HG02870 (cell line): ENCODE measurements around the gene SNCB.
A peak's percentile ranks its signal among the peaks of the same experiment; 100 is the strongest.

Experiments
- ATAC-seq: cut with Tn5 transposase; IDR thresholded peaks from one replicate; pipeline ENCODE4 v1.9.1; 2021; ENCODE audit warnings: mild to moderate bottlenecking, moderate library complexity; ENCODE audit not compliant: unreplicated experiment

SNCB gene

DNA sequence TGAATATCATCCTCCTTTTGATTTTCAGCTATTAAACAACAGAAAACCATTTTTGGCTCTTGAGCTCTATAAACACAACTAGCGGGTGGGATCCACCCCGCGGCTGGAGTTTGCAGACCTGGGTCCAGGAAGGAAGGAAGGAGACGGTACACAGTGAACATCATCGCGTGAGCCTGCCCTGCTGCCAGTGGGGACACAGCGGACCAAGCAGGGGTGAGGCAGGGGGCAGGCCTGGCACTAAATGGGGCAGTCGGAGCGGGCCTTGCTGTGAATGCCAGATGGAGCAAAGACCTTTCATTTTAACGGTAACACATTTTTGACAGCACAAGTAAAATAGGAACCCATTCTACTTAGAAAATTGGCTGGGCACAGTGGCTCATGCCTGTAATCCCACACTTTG lies 31.3 kb upstream of the SNCB start:
- no peak for ATAC-seq

DNA sequence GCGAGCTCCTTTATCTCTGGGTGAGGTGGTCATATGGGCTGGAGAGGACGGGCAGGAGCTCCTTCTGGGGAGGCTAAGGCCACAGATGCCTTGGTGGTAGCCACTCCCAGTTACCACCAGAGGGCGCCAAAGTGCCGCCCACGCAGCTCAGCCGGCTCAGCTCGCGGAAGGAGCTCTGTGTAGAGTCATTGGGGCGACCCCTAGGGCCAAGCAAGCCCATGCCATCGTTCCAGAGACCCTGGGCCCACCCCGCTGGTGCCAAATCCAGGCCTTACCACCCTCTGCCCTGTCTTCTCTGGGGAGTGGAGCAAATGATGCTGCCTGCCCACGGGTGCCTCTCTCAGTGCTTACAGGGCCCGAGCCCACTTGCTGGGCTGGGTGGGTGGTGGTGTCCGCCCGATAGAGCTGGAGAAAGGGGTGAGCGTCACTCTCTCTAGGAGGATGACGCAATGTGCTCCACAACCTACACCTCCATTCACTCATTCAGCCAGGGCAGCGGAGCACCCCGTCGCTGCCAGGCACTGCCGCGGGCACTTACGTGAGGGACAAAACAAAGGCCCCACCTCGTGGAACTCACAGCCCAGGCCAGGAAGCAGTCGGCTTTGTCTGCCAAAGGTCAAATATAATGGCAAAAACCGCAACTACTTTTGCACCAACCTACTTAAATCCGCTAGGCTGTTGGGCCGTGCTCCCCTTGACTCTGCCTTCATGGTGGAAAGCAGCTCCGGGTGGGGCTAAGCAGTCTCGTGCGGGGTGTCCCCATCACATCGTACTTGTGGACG lies 30.7 kb upstream of the SNCB start:
- peak; percentile 56 for ATAC-seq

DNA sequence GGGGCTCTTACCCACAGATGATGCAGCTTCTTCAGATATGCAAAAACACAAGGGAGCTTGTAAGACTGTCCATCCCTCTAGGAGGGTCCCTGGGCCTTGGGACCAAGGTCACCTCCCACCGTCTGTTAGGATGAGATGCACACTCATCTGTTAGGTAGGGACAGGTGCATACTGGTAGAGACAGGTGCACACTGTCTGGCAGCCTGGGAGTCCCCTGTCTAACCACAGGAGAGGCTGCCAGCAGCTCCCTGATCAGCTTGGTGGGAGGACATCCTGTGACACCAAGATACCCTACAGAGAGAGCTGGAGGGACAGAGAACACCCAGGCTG lies 30.2 kb upstream of the SNCB start:
- ATAC-seq = peak; percentile 34

DNA sequence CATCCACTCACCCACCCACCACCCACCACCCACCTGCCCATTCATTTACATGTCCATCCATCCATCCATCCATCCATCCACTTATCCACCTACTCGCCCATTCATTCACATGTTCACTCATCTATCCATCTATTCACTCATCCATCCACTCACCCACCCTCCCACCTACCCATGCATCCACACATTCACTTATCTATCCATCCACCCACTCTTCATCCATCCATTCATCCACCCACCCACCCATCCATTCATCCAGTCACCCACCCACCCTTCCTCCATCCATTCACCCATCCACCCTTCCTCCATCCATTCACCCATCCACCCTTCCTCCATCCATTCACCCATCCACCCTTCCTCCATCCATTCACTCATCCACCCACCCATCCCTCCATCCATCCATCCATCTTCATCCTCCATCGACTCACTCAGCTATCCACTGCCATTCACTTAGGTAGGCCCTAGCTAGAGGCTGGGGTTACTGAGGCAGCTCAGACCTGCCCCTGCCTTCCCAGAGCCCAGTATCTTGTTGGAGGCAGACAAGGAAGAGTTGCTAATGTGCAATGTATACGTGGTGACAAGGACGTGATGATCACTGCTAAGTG lies 29.6 kb upstream of the SNCB start:
- no peak for ATAC-seq

DNA sequence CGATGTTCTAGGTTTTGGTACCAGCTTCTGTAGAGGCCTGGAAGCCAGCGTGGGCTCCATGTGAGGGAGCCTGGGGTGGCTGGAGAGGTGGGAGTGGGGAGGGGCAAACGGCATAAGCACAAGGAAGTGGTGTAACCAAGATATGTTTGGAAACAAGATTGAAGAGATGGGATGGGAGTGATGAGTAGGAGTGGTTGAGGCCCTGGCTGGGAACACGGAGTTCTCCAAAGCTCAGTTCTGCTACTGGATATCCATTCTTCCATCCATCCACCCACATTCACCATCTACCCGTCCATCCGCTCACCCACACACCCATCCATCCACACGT lies 29.1 kb upstream of the SNCB start:
- no peak for ATAC-seq

DNA sequence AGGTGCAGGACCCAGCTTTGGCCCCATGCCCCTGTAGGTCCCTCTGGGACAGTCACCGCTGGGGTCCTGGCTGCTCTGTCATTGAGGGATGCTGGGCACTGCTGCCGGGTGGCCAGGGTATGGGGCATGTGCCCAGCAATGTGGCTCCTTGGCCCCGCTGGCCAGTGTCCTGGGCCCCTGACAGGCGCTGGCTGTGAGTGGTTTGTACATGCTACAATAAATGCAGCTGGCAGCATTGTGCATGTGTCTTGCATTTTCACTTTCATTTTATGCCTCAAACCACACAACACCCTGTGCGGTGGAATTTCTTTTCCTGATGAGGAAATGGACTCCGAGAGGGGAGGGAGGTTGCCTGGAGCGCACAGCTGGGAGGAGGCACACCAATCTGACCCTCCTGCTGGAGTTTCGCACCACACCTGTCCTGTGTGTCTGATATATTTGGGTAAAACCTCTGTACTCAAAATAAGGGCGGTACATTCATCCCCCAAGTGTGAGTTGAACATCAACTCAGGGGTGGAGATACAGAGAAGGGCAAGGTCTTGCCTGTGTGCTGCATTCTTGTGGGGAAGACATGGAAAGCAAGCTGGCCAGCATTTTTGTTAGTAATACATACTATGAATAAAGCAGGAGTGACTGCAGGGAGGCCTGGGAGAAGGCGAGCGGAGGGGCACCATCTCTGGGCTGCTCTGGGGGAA lies 28.6 kb upstream of the SNCB start:
- no peak for ATAC-seq

DNA sequence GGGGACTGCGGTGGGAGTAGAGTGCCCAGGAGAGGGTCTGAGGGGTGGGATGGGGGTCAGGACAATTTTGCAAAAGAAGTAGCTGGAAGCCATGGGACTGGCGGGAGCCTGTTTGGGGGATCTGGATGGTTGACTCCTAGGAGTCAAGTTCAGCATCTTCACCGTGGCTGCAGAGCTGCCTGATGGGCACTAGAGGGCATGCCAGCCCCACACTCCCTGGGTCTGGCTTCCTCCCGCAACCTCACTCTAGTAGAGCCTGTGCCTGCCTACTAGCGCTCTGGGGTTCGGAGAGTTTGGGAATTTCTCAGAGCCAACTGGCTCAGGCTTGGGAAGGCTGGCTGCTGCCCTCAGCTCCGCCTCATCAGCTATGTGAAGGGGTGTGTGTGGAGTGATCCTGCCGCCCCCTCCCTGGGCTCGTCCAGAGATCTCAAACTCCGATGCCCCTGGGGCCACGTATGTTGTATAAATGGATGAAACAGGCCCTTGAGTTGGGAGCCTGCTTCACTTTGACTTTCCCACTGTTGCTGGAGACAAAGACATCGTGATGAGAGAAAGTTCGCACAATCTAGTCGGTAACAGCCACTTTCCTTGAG lies 27.8 kb upstream of the SNCB start:
- peak; percentile 43 for ATAC-seq

DNA sequence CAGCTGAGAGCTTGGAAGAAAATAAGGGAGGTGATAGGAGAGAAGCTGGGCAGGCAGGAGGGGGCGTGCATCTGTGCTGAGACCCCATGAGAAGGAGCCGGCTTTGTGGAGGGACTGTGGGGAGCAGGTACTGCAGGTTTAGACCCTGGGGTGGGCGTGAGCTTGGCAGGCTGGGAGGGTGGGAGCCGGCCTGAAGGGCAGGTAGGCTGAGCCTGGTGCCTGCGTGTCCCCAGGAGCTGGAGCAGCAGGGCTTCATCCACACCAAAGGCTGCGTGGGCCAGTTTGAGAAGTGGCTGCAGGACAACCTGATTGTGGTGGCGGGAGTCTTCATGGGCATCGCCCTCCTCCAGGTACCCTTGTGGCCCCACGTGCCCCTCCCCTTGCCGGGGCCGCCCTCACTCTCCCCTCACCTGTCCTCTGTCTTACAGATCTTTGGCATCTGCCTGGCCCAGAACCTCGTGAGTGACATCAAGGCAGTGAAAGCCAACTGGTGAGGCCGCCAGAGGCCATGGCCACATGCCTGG lies 26.2 kb upstream of the SNCB start:
- no peak for ATAC-seq

DNA sequence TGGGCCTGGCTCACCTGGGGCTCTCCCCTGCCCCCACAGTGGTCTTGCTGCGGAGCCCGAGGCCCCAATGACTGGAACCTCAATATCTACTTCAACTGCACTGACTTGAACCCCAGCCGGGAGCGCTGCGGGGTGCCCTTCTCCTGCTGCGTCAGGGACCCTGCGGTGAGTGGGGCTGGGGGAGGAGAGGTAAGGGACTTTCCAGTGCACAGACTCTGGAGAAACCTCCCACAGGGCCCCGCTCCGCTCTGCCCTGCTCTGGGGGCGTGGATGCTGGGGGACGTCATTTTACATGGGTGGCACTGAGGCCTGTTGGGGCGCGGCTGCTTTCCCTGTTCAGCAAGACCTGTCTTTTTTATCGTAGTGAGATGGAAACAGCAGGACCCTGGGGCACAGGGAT lies 24.5 kb upstream of the SNCB start:
- ATAC-seq = no peak

DNA sequence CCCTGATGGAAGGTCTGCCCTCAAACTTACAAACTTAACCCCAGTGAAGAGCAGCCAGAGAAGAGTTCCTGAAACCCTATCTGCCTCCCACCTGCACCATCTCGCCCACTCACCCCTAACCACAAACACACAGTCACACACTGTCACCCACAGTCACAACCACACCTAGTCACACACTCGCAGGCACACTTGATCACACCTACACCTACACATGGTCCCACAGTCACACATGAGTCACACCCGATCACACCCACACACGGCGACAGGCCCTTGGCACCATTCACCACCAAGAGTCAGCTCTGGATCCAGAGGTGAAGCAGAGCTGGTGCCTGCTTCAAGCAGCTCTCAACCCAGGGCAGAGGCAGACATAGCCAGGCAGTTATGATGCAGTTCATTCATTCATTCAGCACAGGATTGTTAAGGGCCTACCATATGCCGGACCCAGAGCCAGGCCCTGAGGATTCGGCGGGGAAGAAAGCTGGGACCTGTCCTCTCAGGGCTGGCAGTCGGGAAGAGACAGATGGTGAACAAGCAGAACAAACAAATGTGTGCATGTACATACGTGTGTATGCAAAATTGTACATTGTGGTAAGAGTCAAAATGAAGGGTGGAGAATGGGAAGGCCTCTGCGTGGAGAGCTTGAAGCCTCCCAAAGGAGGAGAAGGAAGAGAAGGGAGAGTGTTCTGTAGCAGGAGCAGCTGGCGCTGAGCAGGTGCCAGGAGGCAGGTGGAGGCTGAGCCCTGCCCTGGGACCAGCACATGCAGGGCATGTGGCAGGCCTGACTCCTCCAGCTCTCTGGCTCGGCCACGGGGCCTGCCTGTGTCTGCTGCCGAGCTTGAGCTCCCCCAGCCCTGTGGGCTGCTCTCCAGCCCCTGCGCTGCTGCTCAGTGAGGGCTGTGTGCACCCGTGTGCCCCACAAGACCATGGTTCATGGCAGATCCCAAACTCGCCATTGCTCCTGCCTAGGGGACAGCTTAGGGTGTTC lies 23.4 kb upstream of the SNCB start:
- no peak for ATAC-seq

DNA sequence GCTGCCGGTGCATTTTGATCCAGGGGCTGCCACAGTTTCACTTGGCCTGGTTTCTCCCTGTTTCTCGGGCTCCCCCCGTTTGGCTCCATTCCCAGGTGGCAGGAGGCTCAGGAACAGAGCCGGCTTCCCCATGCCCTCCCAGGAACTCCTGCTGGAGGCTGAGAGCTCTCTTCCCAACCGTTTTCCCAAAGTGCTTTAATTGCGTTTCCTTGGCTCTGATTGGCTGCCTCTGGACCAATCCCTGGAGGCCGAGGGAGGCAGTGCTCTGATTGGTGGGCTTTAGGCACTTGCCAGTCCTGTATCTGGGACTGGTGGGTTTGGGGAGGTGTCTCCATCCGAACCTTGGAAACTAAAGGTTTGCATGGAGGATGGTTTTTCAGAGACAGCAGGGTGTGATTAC lies 21.8 kb upstream of the SNCB start:
- no peak for ATAC-seq

DNA sequence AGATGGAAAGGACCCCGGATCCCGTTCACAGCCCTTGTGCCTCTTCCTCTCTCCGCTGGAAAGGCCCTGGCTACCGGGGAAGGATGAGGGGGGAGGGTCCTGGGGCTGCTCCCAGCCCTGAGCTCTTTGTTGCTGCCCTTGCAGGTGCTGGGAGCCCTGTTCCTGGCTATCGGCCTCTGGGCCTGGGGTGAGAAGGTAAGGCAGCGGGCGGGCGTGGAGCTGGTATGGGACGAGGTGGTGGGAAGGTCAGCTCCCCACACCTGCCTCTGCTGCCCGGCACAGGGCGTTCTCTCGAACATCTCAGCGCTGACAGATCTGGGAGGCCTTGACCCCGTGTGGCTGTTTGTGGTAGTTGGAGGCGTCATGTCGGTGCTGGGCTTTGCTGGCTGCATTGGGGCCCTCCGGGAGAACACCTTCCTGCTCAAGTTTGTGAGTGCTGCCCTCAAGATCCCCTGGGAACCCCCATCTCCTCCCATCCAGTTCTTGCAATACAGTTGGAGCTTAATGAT lies 21.2 kb upstream of the SNCB start:
- ATAC-seq = no peak

DNA sequence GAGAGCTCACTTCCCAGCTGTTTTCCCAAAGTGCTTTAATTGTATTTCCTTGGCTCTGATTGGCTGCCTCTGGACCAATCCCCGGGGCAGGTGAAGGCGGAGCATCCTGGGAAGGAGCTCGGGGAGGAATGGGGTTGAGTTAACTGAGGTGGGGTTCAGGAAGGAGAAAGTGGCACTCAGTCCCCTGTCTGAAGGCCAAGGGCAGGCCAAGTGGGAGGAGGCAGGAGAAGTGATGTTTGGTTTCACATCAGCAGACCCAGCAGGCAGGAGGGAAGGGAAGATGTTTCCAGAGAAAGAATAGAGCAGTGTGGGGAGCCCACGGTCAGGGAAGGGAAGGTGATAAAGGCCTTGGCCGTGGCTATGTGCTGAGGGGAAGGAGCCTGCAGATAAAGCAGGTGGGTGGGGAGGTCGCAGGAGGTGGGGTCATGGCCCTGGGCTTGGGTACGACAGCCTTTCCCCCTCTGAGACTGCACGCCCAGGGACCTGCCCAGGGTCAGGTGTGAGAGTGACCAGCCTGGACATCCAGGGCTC lies 20.1 kb upstream of the SNCB start:
- no peak for ATAC-seq

DNA sequence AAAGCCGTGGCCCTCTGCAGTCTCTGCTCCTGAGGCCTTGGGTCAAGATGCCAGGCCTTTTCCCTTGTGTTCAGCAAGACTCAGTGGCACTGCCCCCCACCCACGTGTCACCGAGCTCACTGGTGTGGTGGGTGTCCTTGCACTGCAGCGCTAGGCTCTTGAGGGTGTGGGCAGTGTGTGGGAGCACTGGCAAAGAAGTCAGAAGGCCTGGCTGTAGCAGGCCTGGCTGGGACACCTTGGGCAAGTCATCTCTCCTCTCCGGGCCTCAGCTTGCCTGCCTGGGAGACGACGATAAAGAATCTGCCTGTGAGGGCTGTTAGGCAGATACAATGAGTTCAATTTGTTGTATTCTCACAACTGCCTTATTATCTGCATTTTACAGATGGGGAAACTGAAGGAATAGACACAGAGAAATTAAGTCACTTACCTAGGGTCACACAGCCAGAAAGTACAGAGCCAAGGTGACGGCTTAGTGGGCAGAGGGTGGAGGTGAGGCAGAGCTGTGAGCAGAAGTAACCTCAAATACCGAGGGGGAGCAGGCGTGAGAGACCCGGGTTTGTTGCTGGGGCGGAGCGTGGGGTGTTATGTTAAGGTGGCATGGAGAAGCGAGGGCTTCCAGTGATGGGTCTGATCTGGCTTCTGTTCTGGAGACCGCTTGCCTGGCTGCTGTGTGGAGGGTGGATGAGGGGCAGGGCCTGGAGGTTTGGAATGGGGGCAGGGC lies 18.3 kb upstream of the SNCB start:
- no peak for ATAC-seq

DNA sequence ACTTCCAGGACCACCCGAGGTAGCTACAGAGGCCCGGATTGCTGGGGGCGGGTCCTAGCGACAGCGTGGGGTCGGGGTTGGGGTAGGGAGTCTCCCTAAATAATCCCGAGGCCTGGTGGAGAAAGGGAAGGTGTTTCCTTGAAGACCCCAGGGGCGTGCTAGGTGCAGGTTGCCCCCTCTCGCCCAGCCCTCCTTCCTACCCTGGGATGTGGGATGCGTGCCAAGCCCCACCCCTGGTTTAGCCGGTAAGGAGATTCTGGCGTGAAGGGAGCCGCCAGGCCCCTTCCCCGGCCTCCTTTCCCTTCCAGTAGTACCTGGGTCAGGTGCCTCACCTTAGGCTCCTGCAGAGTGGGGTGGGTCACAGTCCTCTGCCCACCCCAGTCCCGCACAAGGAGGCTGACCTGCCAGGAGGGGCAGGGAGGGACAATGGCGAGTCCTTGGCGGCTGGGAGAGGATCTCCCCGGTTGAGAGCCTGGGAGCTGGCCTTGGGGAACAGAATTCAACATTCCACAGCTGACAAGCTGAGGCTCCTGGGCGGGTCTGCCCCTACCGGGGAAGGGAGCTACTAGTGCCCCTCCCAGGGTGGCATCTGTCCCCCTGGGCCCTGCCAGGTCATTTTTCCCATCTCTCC lies 17.6 kb upstream of the SNCB start:
- no peak for ATAC-seq

DNA sequence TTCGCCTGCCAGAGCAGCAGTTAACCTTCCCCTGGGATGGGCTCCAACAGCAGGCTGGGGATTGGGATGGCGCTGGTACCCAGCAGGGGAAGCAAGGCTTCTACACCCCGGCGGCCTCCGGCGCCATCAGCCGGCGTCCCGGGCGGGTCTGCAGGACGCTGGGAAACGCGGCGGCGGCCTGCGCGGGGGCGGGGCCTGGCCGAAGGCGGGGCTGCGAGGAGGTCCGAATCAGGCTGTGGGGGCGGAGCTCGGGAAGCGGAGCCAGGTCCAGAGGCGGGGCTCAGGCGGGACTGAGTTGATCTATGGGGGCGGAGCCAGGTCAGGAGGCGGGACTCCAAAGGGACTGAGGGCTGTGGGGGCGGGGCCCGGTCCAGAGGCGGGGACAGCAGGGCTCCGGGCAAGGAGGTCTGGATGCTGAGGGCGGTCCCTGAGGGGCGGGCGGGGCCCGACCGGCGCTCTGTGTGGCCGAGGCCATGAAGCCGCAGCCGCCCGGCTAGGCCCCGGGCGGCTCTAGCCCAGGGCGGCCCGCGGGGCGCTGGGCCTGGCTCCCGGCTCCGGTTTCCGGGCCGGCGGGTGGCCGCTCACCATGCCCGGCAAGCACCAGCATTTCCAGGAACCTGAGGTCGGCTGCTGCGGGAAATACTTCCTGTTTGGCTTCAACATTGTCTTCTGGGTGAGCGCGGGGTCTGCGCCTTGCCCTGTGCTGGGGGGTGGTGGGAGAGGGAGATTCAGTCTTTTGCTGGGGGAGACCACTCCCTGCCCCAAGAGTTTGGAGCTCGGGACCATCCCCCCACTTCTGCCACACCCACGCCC lies 16.9 kb upstream of the SNCB start, which contains the start of gene TSPAN17:
TSS of gene TSPAN17 (plus strand) at position 455 of the 813 bp plus-strand sequence. CDS start at position 587, 132 bp downstream.
- peak; percentile 90 for ATAC-seq

DNA sequence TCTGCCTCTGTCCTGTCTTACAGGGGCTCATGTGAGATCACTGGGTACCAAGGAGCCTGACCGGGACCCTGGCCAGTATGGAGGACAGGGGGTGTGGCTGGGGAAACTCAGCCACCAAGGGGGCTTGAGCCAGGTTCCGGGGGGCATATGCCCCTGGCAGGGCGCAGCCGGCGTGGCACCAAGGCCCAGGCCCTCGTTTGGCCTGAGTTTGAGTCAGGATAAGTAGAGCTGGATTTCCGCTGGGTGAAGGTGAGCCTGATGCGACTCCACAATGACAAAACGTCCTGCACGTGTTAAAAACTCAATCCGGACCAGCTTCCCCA lies 16.3 kb upstream of the SNCB start:
- peak; percentile 13 for ATAC-seq

DNA sequence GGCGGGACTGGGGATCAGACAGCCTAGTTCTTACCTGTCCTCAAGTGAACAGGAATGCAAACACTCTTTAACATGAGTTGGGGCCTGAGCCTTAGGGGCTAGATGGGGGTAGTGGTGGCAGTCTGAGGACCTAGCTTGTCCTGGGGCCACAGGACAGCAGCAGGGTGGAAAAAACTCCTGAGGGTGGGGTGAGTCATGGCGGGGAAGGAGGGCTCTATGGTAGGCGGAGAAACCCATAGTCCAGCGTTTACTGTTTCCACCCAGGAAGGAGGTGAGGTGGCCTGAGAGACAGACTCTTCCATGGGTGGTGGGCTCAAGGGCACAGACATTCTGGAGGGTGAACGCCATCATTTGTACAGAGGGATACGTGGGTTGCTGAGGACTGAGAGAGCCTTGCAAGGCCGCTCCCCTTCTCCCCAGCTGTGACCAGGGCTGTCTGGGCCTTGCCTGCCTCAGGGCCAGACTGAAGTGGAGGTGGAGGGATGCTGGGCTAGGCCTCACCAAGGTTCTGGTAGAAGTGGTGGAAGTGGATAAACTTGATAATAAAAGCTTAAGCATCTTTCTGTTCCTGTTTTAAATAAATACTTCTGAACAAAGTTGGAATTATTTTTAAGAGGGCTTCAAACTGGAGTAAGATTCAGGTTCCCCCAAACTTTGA lies 15.8 kb upstream of the SNCB start:
- ATAC-seq = no peak
